Subcutaneous adipose tissue (tissue), 4 donors: ENCODE measurements around the gene DOCK6. TPM values are rescaled to one million over a fixed set of nuclear protein-coding genes. Genes with fewer than 3 reads are reported as not detected.

Experiments
- CTCF ChIP-seq: fragments of 450-650 bp; IDR thresholded peaks from one replicate; pipeline ENCODE4 v1.5.1; 2016; ENCODE audit warnings: low read depth, mild to moderate bottlenecking, control low read depth, antibody characterized with exemption, moderate library complexity
- total RNA-seq, 4 donors: library from RNA; depleted of rRNA; stranded (reverse); fragments of >200 nt; gene quantifications; one replicate each; pipeline ENCODE4 v1.1.0, GENCODE V29; 2016

Gene DOCK6
- total RNA-seq, 4 donors from 2014 or later, result 28.4 to 149 (median 40.6) TPM

GRCh38 chr19:11242864-11243797, 19.2 kb downstream of the DOCK6 start:
- no peak for TF ChIP-seq CTCF

GRCh38 chr19:11242025-11242424, 20.3 kb downstream of the DOCK6 start:
- TF ChIP-seq CTCF, result no peak

GRCh38 chr19:11240008-11240444, 22.3 kb downstream of the DOCK6 start:
- TF ChIP-seq CTCF, result no peak

GRCh38 chr19:11239377-11240000, 22.8 kb downstream of the DOCK6 start, which contains the start of gene ANGPTL8:
TSS of gene ANGPTL8 (plus strand) at chr19:11239619. CDS start at chr19:11239638, 19 bp downstream.
- no peak for TF ChIP-seq CTCF

GRCh38 chr19:11238781-11239376, 23.4 kb downstream of the DOCK6 start:
- no peak for TF ChIP-seq CTCF

GRCh38 chr19:11238041-11238440, 24.3 kb downstream of the DOCK6 start:
- TF ChIP-seq CTCF, result no peak

GRCh38 chr19:11237321-11237720, 25.0 kb downstream of the DOCK6 start:
- no peak for TF ChIP-seq CTCF
